HG03095 (cell line): Measurements from ENCODE around the gene BCAS1.
"Not testable (repeated sequence)": the region's sequence is repeated elsewhere in the genome, so short reads cannot be mapped to it uniquely, and the experiment has no call there.

Source experiments
- ATAC-seq: cut with Tn5 transposase; IDR thresholded peaks from one replicate; pipeline ENCODE4 v1.9.1; 2021; ENCODE audit warnings: moderate library complexity; ENCODE audit not compliant: unreplicated experiment

The BCAS1 gene

DNA sequence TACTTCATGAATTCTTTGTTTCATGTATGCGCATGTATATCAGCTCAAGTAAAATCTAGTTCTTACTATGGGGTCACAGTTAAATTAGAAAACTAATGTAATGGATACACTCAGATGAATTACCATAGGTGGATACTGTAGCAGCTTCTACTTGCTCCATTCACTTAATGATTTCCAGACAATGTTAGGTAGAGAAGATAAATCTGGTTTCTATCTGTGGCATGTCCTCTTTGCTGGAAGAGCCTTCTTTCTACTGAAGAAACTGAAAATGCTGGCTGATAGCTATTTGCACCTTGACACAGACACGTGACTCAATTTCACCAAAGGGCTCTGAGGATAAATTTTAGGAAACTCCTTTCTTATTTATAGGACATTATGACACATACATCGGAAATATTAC is 49.5 kb downstream of the BCAS1 start:
- ATAC-seq, result no peak

DNA sequence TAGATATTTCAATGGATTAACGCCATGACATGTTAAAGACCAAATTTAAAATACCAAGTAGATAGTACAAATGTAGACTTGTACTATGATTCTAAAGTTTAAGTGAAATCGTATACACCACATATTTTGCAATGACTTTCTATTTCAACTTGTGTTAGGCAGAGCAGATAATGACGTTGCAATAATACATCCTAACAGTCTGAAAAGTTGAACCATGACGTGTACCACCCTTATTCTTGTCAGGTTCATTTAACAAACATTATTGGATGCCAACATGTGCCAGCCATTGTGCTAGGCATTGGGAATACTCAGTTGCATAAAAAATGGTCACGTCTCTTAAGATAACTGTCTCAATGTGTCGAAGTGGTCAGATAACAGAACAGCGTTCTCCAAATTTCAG is 50.0 kb downstream of the BCAS1 start:
- no peak for ATAC-seq

DNA sequence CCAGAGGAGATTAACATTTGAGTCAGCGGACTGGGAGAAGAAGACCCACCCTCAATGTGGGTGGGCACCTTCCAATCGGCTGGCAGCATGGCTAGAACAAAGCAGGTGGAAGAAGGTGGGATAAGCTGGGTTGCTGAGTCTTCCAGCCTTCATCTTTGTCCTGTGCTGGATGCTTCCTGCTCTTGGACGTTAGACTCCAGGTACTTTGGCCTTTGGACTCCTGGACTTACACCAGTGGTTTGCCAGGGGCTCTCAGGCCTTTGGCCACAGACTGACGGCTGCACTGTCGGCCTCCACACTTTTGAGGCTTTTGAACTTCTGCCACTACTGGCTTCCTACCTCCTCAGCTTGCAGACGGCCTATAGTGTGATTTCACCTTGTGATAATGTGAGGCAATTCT is 50.8 kb downstream of the BCAS1 start:
- ATAC-seq, result no peak

DNA sequence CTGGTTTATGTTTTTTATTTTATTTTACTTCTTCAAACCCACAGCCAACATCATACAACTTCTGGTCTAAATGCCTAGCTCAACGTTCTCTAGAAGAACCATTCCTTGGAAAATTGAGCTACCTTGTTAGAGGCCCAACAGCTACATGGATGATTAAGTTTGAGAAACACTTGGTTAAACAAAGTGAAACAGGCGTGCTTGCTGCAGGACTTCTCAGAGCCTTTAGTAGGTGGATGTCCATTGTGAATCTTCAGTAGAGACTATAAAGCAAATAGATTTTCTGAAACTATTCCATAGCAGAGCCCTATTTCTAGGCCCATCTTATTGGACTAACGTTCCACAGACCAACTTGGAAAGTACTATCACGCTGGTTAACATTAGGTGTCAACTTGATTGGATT is 51.3 kb downstream of the BCAS1 start:
- no peak for ATAC-seq

DNA sequence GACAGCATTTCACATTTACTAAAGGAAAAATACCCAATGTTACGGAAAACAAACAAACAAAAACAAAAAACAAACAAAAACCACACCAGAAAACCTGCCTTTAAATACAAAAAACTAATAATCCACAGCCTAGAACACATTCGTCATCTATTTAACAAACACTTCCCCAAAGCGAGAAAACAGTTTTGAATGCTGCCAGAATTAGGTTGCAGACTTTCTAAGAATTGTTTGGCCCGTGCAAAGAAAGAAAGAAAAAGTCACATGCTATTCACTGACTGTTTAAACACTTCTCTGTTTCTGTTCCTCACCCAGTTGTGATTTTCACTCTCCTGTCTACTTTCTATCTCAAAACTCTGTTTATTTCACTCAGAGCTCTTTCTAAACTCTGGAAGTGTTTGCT is 52.5 kb downstream of the BCAS1 start:
- ATAC-seq, result peak; percentile 93

DNA sequence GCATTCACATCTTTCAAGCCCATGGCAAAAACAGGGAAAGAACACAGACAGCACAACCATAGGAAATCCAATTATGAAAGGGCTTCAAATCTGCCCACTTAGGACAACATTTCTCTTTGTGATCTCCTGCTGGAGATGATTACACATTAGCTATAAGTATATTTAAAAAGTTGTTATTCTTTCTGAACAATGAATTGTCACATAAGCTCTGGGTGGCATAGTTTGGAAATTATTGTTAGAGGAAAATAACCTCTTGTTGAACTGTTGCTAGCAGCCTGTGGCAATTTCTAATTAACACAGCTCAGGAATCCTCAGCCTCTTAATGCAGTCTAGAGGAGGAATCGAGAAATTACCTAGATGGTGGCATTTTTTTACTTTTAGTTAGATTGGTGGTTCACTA is 54.9 kb downstream of the BCAS1 start:
- no peak for ATAC-seq

DNA sequence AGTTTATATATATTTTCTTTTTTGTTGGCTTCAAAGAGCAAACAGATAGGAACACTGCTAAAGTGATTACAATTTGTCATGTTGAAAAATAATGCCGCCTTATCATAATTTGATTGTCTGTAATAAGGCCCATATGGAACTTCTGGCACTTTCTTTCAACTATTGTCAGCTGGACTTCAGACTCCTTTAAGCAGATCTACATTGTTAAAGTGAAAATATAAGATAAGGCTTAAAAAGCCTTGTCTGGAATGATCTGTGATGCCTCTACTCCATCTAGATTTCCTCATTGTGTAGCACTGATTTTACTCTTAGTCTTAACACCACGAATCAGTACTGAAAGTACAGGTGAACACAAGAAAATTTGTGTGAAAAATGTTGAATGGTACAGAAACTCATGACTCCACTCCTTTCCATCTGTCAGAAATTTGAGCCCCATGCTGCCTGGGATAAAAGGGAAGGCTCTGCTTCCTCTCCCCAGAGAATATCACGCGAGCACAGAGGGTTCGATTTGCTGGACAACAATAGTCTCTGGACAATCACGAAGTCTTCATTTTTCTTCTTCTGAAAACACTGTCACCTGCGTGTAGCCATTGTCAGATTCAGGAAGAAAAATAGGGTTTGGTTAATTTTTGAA is 56.0 kb downstream of the BCAS1 start:
- ATAC-seq, result no peak

DNA sequence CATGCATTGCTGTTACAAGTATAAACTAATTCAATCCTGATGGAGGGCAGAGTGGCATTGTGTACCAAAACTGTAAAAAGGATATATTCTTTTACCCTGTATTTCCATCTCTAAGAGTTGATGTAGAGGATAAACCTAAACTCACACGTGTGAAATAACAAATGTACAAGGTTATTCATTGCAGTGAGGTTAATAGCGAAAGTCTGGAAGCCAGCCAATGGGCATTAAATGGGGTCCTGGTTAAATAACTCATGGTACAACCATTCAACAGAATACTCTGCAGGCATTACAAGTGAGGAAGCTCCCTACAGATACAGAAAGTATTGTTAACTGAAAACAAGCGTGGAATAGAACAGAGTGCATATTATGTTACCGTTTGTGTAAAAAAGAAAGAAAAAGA is 56.9 kb downstream of the BCAS1 start:
- no peak for ATAC-seq

DNA sequence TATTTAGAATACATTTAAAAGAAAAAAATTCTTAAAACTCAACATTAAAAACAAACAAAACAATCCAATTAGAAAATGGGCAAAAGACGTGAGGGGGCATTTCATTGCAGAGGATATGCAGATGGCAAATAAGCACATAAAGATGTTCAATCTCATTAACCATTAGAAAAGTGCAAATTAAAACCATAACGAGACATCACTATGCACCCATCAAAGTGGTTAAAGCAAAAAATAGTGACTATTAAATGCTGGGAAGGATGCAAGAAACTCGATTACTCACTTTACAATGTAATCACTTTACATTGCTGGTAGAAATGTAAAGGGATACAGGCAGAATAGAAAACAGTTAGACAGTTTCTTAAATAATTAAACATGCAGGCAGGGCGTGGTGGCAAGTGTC is 59.0 kb downstream of the BCAS1 start:
- no peak for ATAC-seq

DNA sequence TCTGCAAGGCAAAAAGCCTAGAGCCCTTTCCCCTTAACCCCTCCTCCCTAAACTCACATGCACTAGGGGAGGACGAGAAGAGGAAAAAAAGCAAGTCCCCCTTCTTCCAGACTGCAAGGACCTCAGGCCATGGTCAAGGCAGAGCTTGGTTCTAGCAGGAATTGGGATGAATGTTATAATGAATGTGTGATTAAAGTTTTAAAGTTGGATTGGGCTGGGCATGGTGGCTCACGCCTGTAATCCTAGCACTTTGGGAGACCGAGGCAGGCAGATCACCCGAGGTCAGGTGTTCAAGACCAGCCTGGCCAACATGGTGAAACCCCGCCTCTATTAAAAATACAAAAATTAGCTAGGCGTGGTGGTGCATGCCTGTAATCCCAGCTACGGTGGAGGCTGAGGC is 64.2 kb downstream of the BCAS1 start:
- ATAC-seq, result not testable (repeated sequence)

DNA sequence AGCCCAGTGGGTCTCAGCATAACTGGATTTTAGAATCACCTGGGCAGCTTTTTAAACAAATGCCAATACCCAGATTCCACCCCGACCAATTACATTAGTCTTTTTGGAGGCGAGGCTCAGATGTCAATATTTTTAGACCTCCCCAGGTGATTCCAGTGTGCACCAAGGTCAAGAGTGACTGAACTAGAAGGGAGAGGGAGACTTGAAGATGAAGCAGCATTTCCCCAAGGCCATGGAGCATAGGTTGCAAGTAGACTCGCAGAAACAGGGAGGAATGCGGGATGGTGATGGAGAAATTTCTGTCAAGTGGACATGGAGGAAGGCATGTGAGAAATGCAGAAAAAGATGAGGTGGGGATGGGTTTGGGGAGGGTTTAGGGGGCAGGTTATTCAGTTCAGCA is 64.9 kb downstream of the BCAS1 start:
- ATAC-seq, result no peak

DNA sequence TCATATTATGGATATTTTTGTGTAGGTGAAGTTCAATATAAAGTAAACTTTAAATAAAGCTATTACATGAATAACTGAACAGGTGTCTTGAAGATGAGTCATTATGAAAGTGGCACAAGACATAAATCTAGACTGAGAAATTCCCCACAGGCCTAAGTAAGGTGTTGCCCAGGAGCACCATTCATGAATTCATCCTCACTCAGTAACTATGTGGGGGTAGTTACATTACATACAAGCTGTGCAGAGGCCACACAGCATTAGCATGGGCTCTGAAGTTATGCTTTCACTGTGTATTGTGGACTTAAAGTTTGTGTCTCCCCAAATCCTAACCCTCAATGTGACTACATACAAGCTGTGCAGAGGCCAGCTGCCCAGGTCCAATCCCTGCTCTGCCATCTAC is 65.9 kb downstream of the BCAS1 start:
- peak; percentile 78 for ATAC-seq

DNA sequence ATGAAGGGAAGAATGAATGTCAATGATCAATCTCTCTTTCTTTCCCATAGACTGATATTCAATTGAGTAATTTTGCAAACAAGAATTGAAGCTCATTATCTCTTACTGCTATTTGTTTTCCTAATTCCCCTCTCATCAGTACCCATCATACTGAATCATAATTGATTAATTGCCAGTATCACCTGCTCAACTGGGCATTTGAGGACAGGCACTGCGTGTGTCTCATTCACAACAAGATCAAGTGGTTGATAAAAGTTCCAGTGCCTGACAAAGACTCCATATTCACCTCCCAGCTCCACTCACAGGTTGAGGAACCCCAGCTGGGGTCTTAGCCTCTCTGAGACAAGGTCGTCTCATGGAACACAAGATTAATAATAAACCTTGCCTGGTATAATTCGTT is 67.7 kb downstream of the BCAS1 start:
- ATAC-seq, result no peak

DNA sequence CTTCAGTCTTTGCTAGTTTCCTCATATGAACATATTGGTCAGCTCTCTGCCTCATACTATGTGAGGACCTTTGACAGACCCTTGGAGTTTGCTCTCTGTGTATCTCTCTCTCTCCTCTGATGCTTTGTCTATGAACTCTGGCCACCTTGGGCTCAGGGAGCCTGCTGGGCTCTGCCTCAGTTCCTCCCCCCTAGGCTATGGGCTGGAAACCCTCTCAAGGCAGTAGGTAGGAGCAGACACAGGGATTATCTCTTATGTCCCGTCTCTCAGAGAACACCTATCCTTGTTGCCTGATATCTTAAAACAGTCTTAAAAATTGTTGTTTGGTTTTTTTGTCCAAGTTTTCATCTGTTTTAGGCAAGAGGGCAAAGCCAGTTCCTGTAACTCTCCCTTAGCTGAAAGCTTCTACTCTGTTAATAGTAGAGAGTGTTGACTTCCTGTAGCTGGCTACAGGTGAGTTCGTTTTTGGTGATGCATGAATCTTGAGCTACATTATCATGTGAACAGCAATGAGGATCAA is 68.3 kb downstream of the BCAS1 start:
- no peak for ATAC-seq

DNA sequence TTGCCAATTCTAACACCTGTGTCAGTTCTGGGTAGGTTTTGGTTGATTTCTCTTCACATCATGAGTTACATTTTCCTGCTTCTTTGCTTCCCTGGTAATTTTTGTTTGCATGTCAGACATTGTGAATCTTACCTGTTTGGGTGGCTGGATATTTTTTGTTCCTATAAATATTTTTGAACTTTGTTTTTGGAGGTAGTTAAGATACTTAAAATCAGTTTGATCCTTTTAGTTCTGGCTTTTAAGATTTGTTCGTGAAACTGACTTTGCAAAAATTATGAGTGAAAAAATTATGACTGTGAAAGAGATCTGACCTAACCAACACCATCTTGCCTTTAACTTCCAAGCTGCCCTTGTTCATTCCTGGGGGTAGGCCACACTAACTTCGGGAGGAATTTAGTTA is 69.5 kb downstream of the BCAS1 start:
- ATAC-seq, result no peak

DNA sequence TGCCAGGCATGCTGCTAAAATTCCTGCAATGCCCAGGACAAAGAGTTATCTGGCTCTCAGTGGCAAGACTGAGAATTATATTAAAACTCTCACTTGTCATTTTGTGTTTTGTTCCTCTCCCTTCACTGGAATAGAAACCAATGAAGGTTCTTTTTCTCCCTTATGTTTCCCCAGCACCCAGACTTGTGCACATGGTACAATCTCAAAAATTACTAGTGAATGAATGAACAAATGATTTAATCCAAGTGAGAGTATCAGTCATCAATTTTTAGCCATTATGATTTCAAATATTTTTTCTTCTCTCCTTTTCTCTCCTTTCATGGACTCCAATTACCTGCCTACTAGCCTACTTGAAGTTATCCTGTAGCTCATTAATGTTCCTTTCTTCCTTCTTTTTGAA is 70.1 kb downstream of the BCAS1 start:
- no peak for ATAC-seq

DNA sequence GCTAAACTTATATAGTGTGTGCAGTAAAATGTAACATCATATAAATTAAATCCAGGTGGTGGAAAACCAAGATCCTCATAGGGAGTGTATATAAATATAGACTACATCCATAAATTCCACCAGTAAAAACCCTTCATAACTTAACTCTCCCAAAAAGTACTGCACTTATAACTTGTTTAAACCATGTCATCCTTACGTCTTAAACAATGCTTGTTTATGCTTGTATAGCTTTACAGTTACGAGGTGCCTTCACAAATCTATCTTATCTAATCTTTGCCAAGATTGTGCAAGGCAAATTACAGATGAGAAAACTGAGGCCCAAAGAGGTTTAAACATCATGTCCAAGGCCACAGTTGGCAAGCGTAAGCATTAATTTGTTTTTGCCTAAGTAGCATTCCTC is 71.3 kb downstream of the BCAS1 start:
- ATAC-seq, result no peak

DNA sequence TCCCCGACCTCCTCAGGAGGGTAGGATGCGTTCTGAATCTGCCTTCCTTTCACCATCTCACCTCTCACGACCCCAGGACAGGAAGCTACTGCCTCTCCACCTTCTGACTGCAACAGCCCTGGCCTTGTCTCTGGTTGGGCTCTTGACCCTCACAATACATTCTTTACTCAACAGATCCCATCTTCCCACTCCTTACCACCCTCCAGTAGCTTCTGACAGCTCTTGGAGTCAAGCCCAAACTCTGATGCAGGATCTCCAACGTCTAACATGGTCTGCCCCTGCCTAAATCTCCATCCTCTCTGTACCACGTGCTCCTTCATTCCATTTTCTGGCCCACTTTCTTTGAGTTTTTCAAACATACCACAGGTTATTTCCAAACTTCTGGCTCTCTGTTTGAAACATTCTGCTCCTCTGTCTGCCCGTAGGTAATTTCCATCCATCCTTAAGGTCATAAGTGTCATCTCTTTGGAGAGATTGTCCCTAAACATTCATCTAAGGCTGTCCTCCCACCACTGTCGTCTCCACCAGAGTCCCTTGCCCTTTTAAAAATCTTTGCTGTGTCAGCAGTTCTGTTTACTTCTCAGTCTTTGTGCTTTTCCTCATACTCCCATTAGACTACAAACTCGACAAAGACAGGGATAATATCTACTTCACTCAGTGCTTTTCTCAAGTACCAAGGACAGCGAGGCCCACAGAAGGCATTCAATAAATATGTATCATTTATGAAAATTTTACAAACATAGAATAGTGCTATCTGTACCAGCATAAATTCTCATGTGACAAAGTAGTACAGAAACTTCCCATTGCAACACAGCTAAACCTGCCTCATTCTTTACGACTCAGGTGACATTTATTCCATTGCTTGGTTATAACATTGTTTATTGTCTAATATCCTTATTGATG is 73.6 kb downstream of the BCAS1 start:
- no peak for ATAC-seq

DNA sequence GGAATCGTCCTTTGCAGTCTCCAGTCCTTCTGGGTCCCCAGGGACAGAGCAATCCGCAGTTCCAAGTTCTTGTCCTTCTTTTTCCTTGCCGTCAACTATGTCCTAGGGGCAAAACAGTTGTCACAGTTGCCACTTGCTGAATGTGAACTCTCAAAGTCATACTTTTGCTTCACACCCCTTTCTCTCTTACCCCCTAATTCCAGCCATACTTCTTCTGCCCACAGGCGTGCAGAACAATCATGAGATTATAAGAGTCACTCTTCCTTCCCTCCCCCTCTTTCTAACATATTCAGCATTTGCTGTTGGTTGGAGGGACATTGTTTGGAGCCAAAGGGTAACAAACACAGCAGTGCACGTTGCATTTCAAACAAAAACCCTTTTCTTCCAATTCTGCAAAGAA is 74.4 kb downstream of the BCAS1 start:
- no peak for ATAC-seq

DNA sequence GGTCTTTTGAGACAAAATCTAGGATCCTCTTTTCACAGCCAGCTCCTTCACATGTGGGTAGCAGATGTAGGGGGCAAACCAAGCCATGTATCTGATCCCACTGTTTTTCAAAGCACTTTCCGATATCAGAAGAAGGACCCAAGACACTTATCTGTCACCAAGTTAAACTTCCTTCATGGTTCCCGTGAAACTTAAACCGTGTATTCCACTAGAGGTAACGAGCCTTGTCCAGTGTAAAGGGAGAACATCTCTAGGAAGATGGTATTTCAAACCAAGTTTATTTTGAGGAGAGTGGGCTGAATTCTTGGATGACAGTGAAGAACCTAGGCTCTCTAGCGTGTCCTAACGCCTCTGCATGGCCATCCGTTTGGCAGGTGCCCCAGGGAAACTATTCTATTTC is 76.3 kb downstream of the BCAS1 start:
- no peak for ATAC-seq

DNA sequence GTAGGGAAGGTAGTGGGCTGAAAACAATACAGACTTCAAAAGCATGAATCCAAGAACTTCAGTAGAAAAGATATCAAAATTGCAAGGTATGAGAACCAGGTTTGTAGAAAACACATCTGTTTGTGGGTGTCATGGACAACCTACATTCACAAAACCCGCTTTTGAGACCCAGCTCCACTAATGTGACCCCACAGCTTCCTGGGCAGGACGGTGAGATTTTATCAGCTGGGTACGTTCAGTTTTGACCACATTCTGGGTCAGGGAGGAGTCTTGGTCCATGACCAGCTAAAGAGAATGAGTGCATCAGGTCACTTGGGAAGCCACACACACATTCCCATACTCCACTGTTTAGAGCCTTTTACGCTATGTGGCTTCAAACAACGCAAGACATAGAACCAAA is 77.1 kb downstream of the BCAS1 start:
- no peak for ATAC-seq

DNA sequence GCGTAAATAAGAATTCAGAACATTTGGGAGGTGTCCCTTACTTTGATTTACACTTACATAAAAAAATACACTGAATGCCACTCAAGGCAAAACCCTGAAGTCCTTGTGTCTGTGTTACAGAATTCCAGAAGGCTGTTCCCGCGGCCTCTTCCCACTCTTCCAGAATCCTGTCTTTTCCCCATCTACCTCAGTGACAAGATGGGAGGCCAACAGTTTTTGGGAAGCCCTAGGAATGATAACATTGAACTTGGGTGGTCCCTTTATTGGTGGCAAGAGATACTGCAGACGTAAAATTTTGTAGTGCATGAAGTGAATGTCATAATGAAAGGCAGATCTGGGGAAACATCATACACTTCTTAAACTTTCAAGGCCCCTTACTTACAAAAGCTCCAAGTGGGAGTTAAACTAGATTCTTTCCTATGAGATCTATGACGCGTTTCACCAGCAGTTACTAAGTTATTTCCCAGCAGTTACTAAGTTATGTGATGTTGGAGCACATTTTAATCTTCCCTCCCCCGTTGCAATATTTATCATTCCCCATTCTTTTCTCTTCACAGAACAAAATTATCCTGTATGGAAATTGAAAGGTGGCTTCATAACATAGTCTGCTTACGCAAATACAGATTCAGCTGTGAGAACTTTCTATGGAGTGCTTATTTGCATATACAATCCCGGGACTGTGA is 79.5 kb downstream of the BCAS1 start:
- no peak for ATAC-seq
